CD4-positive, alpha-beta T cell treated with Interleukin-15 for 4 hours (primary cell): Measurements from ENCODE around the gene ZNF469.

ENCODE experiments used
- DNase-seq: peaks from one replicate; pipeline ENCODE4 v3.0.0-alpha.2; 2020; ENCODE audit warnings: low spot score

ZNF469 gene

GRCh38 chr16:88382491-88383400 is at the start of gene ZNF469:
Gene ZNF469, plus strand, starts transcription at chr16:88382959. Its CDS starts 44,512 bp downstream, at chr16:88427471.
- DNase-seq = no peak

- DNase-seq = no peak
These were observed 48.6 kb upstream of the ZNF469 start for GRCh38 chr16:88333848-88334777.

- no peak for DNase-seq
These were observed 47.7 kb upstream of the ZNF469 start for GRCh38 chr16:88334778-88335720.

GRCh38 chr16:88337021-88337420 is 45.7 kb upstream of the ZNF469 start:
- DNase-seq = no peak

GRCh38 chr16:88337538-88337937 is 45.2 kb upstream of the ZNF469 start:
- DNase-seq = no peak

- no peak for DNase-seq
These were observed 44.6 kb upstream of the ZNF469 start for GRCh38 chr16:88338111-88338510.

- no peak for DNase-seq
These were observed 43.9 kb upstream of the ZNF469 start for GRCh38 chr16:88338896-88339295.

GRCh38 chr16:88339930-88340754 is 42.6 kb upstream of the ZNF469 start:
- DNase-seq = no peak

GRCh38 chr16:88340755-88341150 is 42.0 kb upstream of the ZNF469 start:
- DNase-seq = no peak

- no peak for DNase-seq
These were observed 41.0 kb upstream of the ZNF469 start for GRCh38 chr16:88341551-88342290.

- no peak for DNase-seq
These were observed 40.3 kb upstream of the ZNF469 start for GRCh38 chr16:88342491-88342890.

- DNase-seq = no peak
These were observed 39.4 kb upstream of the ZNF469 start for GRCh38 chr16:88343271-88343791.

GRCh38 chr16:88344411-88345030 is 38.2 kb upstream of the ZNF469 start:
- no peak for DNase-seq

- DNase-seq = no peak
These were observed 37.6 kb upstream of the ZNF469 start for GRCh38 chr16:88345031-88345720.

- no peak for DNase-seq
These were observed 36.8 kb upstream of the ZNF469 start for GRCh38 chr16:88345721-88346560.

GRCh38 chr16:88346680-88347505 is 35.9 kb upstream of the ZNF469 start:
- DNase-seq = no peak
